ENCODE measurements around the gene SOHLH2.

SOHLH2 gene

DNA sequence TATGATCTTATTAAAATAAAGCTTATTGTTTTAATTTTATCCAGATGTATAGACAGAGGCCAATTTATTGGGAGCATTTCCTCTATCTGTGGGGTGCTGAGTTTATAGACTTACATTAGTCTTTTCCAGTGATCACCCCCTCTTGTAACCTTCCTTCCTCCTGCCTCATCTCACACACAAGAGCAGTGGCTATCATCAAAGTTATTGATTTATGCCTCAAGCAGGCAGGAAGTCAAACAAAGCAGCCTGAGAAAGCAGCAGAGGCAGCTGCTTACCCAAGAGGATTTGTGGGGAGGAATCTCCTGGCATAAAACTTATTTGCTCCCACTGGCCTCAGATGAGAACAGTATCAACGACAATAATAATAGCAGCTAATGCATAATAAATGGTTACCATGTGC, 56.9 kb downstream of the SOHLH2 start:
- Histone ChIP-seq H3K27me3 (ENCODE audit: control insufficient read depth, insufficient read depth, low read length) (no peaks in the 10 kb centered on the region), H3K27ac (ENCODE audit: low read length) (no peak overlapping the region), H3K4me1 (ENCODE audit: control insufficient read depth, insufficient read depth, low read length) (no peaks in the 10 kb centered on the region), H3K36me3 (ENCODE audit: control insufficient read depth, insufficient read depth, low read length) (no peaks in the 10 kb centered on the region), H3K9me3 (ENCODE audit: control insufficient read depth, insufficient read depth, low read length) (no peaks in the 10 kb centered on the region), H3K4me3 (ENCODE audit: low read length) (no peak overlapping the region)
- no CpG with 5 or more reads among the region's 1 CpG for WGBS (ENCODE audit: insufficient coverage, insufficient read length)
- no peak for DNase-seq (ENCODE audit: low read depth, low spot score)

DNA sequence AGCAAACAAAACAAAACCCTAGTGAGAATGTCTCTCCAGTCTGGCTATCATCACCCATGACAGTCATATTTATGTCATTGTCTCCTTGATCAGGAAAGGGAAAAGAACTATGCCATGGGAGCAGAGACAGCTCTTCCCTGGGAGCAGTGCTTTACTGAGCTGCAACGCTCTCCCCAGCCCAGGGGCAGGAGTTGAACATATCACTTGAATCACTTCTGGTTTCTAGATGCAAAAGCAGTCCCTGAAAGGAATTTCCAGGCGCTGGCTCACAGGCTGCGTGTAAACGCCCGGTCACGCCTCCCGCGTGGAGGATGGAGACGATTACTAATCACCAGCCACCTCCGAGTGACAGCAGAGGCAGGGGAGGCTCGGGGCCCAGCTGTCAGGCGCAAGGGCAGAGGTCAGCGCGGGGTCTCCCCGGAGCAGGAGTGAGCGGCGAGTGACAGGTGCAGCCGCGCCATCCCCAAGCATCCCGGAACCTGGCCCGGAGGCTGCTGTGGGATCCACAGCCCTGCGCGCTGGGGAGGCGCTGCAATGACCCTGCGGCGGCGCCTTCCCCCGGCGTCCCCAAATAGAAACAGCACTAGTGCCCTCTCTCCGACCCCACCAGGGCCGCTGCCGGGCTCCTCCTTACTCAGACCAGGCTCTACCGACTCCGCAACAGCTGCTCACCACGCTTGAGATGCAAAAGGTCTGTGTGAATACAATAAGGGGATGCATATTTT, 59.6 kb downstream of the SOHLH2 start:
- DNase-seq (ENCODE audit: low read depth, low spot score), result no peak
- Histone ChIP-seq H3K36me3 (ENCODE audit: control insufficient read depth, insufficient read depth, low read length) (no peaks in the 10 kb centered on the region), H3K9me3 (ENCODE audit: control insufficient read depth, insufficient read depth, low read length) (no peaks in the 10 kb centered on the region), H3K27ac (ENCODE audit: low read length) (no peak overlapping the region), H3K4me3 (ENCODE audit: low read length) (peak overlapping the region; percentile 12; the same call in 1 of the 2 replicates), H3K27me3 (ENCODE audit: control insufficient read depth, insufficient read depth, low read length) (no peaks in the 10 kb centered on the region), H3K4me1 (ENCODE audit: control insufficient read depth, insufficient read depth, low read length) (no peaks in the 10 kb centered on the region)
- WGBS (ENCODE audit: insufficient coverage, insufficient read length), result no CpG with 5 or more reads among the region's 35 CpGs

DNA sequence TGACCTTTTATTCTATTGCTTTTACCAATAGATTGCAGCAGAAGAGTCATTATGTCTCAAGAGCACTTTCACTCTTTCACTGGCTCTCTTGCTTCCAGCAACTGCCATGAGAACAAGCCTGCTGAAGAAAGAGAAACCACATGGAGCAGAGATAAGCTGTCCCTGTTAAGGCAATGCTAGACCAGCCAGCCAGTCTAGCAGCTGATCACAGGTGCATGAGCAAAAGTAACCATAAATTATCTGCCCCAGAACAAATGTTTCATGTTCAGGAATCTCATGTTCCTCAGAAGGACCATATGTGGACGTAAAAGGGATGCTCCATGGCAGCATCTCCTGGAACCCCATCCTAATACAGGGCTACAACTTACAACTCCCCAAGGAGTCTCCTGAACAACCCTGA, 62.8 kb downstream of the SOHLH2 start:
- Histone ChIP-seq H3K36me3 (ENCODE audit: control insufficient read depth, insufficient read depth, low read length) (no peaks in the 10 kb centered on the region), H3K27me3 (ENCODE audit: control insufficient read depth, insufficient read depth, low read length) (no peaks in the 10 kb centered on the region), H3K27ac (ENCODE audit: low read length) (no peak overlapping the region), H3K4me1 (ENCODE audit: control insufficient read depth, insufficient read depth, low read length) (no peaks in the 10 kb centered on the region), H3K9me3 (ENCODE audit: control insufficient read depth, insufficient read depth, low read length) (no peaks in the 10 kb centered on the region), H3K4me3 (ENCODE audit: low read length) (no peak overlapping the region)
- DNase-seq (ENCODE audit: low read depth, low spot score), result no peak
- WGBS (ENCODE audit: insufficient coverage, insufficient read length), result no CpG with 5 or more reads among the region's 1 CpG

DNA sequence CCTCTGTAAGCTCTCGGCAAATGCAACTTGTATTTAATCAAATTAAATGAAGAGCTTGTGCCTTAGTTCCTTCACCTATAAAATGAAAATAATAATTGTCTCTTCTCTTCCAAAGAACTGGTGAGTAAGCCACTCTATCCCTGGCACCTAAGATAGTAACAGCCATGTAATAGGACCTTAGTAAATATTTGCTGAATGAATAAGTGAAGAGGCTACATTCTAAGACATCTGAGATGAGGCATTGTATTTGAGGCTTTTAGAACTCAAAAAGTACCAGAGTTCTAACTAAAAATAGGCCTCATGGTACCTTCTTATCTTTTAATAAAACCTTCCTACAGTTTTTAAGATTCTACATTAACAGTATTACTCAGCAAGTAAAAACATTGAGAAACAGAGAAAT, 65.9 kb downstream of the SOHLH2 start:
- no CpG with 5 or more reads among the region's 1 CpG for WGBS (ENCODE audit: insufficient coverage, insufficient read length)
- Histone ChIP-seq H3K27ac (ENCODE audit: low read length) (no peak overlapping the region), H3K36me3 (ENCODE audit: control insufficient read depth, insufficient read depth, low read length) (no peaks in the 10 kb centered on the region), H3K4me3 (ENCODE audit: low read length) (no peak overlapping the region), H3K9me3 (ENCODE audit: control insufficient read depth, insufficient read depth, low read length) (no peaks in the 10 kb centered on the region), H3K27me3 (ENCODE audit: control insufficient read depth, insufficient read depth, low read length) (no peaks in the 10 kb centered on the region), H3K4me1 (ENCODE audit: control insufficient read depth, insufficient read depth, low read length) (no peaks in the 10 kb centered on the region)
- DNase-seq (ENCODE audit: low read depth, low spot score), result no peak

DNA sequence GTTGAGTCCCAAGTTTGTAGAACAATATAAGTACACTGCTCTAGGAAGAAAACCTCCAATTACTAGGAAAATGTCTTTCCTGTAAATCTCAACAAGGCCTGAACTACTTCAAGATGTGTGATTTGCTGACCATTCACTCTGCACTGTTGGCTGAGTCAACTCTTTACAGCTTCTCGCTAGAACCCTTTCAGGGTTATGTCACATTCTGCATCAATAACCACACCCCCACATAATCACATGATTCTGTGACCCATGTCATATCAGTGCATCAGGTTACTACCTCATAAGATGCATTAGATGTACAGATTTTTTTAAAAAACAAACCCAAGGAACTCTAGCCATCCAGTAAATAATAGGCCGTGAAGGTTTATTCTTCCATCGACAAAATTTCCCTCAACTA, 67.0 kb downstream of the SOHLH2 start:
- WGBS (ENCODE audit: insufficient coverage, insufficient read length), result no CpG with 5 or more reads among the region's 3 CpGs
- Histone ChIP-seq H3K27me3 (ENCODE audit: control insufficient read depth, insufficient read depth, low read length) (no peaks in the 10 kb centered on the region), H3K36me3 (ENCODE audit: control insufficient read depth, insufficient read depth, low read length) (no peaks in the 10 kb centered on the region), H3K4me1 (ENCODE audit: control insufficient read depth, insufficient read depth, low read length) (no peaks in the 10 kb centered on the region), H3K4me3 (ENCODE audit: low read length) (no peak overlapping the region), H3K27ac (ENCODE audit: low read length) (no peak overlapping the region), H3K9me3 (ENCODE audit: control insufficient read depth, insufficient read depth, low read length) (no peaks in the 10 kb centered on the region)
- no peak for DNase-seq (ENCODE audit: low read depth, low spot score)

DNA sequence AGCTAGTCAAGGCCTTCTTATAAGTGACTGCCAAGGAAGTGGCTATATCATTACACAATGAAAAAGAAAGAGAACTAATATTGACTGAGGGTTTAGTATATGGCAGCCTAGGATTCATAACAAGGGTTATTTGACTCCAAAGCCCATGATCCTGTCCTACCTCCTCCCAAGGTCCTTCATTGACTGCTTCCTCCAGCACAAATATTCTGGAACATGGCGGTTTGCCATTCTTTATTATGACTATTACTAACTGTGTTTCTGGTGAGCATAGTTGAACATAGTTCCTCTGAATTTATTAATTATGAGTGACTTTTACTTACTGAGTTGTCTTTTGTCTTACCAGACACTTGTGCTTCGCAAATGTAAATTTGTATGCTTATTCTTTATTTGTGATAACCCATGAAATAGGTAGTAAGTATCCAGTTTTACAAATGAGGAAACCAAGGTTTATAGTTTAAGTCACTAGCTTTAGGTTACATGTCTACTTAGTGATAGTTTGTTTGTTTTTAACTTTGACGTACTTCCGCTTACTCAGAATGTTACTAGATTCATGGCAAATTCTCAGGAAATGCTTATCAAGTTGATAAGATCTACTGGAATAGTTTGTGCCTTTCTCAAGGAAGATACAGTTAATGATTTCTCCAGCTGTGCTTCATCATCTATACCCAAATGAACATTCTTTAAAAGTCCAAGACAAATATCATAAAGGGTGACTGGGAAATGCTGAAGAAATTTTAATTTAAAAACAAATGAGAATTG, 67.7 kb downstream of the SOHLH2 start:
- no peaks in the 10 kb centered on the region for H3K27me3 ChIP-seq (ENCODE audit: control insufficient read depth, insufficient read depth, low read length)
- H3K36me3 ChIP-seq (ENCODE audit: control insufficient read depth, insufficient read depth, low read length), result no peaks in the 10 kb centered on the region
- no peak overlapping the region for H3K27ac ChIP-seq (ENCODE audit: low read length)
- DNase-seq (ENCODE audit: low read depth, low spot score), result no peak
- no CpG with 5 or more reads among the region's 4 CpGs for WGBS (ENCODE audit: insufficient coverage, insufficient read length)
- H3K9me3 ChIP-seq (ENCODE audit: control insufficient read depth, insufficient read depth, low read length), result no peaks in the 10 kb centered on the region
- H3K4me3 ChIP-seq (ENCODE audit: low read length), result no peak overlapping the region
- no peaks in the 10 kb centered on the region for H3K4me1 ChIP-seq (ENCODE audit: control insufficient read depth, insufficient read depth, low read length)

DNA sequence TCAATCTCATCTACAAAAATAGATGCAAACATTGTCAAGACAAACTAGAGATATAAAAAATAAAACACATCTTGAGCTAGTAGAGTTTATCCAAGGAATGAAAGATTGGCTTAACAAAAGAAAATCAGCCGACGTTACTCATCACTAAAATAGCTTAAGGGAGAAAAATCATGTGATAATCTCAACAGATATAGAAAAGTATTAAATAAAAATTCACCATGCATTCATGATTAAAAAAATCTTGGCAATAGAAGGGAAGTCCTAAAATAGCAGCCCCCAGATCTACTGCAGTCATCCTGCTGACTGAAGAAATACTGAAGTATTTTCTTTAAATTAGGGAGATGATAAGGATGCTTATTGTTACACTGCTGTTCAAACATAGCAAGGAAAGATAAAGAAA, 70.6 kb downstream of the SOHLH2 start:
- no peak for DNase-seq (ENCODE audit: low read depth, low spot score)
- no CpG with 5 or more reads among the region's 2 CpGs for WGBS (ENCODE audit: insufficient coverage, insufficient read length)
- Histone ChIP-seq H3K9me3 (ENCODE audit: control insufficient read depth, insufficient read depth, low read length) (no peaks in the 10 kb centered on the region), H3K4me1 (ENCODE audit: control insufficient read depth, insufficient read depth, low read length) (no peaks in the 10 kb centered on the region), H3K27ac (ENCODE audit: low read length) (no peak overlapping the region), H3K4me3 (ENCODE audit: low read length) (no peak overlapping the region), H3K27me3 (ENCODE audit: control insufficient read depth, insufficient read depth, low read length) (no peaks in the 10 kb centered on the region), H3K36me3 (ENCODE audit: control insufficient read depth, insufficient read depth, low read length) (no peaks in the 10 kb centered on the region)

DNA sequence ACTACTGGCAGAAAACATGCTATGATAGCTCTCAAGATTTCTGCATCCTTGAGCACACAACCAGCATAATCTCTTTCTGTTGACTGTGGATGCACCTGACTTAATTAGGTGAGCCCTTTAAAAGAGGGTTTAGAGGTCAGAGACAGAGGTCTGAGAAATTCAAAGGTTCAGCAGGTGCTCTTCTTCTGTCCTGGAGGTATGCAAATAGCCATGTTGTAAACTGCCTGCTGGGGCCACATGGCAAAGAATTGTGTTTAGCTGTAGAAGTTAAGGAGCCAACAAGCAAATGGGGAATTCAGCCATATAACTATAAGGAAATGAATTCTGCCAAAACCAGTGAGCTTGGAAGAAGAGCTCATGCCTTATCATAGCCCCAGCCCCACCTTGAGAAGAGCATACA, 71.6 kb downstream of the SOHLH2 start:
- H3K4me3 ChIP-seq (ENCODE audit: low read length), result no peak overlapping the region
- DNase-seq (ENCODE audit: low read depth, low spot score), result no peak
- no peaks in the 10 kb centered on the region for H3K9me3 ChIP-seq (ENCODE audit: control insufficient read depth, insufficient read depth, low read length)
- no peaks in the 10 kb centered on the region for H3K27me3 ChIP-seq (ENCODE audit: control insufficient read depth, insufficient read depth, low read length)
- H3K36me3 ChIP-seq (ENCODE audit: control insufficient read depth, insufficient read depth, low read length), result no peaks in the 10 kb centered on the region
- no peaks in the 10 kb centered on the region for H3K4me1 ChIP-seq (ENCODE audit: control insufficient read depth, insufficient read depth, low read length)
- H3K27ac ChIP-seq (ENCODE audit: low read length), result no peak overlapping the region

DNA sequence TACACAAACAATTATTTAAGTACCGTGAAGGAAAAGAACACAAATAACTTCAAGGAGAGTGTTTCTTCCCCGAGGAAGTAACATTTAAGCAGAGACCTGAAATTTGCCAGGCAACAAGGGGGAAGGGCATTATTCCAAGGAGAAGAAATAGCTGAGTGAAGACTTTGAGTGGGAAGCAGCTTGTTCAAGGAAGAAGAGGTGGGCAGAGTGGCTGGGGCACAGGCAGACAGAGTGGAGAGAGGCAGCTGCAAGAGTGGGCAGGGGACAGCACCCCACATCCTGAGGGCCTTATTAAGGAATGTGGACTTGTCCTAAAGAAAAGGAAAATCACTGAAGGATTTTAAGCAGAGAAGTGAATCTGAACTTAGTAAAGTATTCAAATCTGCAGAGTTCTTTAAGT, 78.5 kb downstream of the SOHLH2 start:
- H3K9me3 ChIP-seq (ENCODE audit: control insufficient read depth, insufficient read depth, low read length), result no peaks in the 10 kb centered on the region
- peaks cover 3% of the 10 kb centered on the region for H3K4me1 ChIP-seq (ENCODE audit: control insufficient read depth, insufficient read depth, low read length)
- H3K27me3 ChIP-seq (ENCODE audit: control insufficient read depth, insufficient read depth, low read length), result peaks cover 4% of the 10 kb centered on the region; the same call in 1 of the 2 replicates
- no peak overlapping the region for H3K27ac ChIP-seq (ENCODE audit: low read length)
- WGBS (ENCODE audit: insufficient coverage, insufficient read length), result no CpG with 5 or more reads among the region's 2 CpGs
- no peak overlapping the region for H3K4me3 ChIP-seq (ENCODE audit: low read length)
- no peaks in the 10 kb centered on the region for H3K36me3 ChIP-seq (ENCODE audit: control insufficient read depth, insufficient read depth, low read length)
- DNase-seq (ENCODE audit: low read depth, low spot score), result no peak

DNA sequence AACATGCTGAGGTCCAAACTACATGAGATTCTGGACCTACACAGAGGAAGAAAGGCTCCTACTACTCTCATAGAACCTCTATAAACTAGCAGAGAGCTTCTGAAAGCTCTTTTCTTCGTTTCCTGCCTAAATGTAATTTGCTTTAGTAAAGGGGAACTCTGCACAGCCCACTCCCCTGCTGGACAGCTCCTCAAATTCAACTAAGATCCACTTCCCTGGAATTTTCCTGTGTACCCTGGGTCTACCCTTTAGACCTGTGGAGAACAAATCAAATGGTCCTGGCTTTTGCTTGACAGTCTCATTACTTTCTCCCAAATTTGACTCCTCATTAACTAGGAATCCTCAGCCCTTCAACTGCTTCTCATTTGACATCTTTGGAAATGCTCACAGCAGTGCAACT, 79.7 kb downstream of the SOHLH2 start:
- Histone ChIP-seq H3K4me3 (ENCODE audit: low read length) (no peak overlapping the region), H3K36me3 (ENCODE audit: control insufficient read depth, insufficient read depth, low read length) (no peaks in the 10 kb centered on the region), H3K4me1 (ENCODE audit: control insufficient read depth, insufficient read depth, low read length) (peaks cover 3% of the 10 kb centered on the region), H3K27ac (ENCODE audit: low read length) (no peak overlapping the region), H3K9me3 (ENCODE audit: control insufficient read depth, insufficient read depth, low read length) (no peaks in the 10 kb centered on the region), H3K27me3 (ENCODE audit: control insufficient read depth, insufficient read depth, low read length) (peaks cover 12% of the 10 kb centered on the region)
- WGBS (ENCODE audit: insufficient coverage, insufficient read length), result no CpG with 5 or more reads among the region's 1 CpG
- DNase-seq (ENCODE audit: low read depth, low spot score), result no peak

All from iPS DF 6.9 (cell line).